ENCODE measurements around the gene OSBPL3.

The OSBPL3 gene

GRCh38 chr7:24828891-24829661 is 150.9 kb downstream of the OSBPL3 start:
- H2AFZ ChIP-seq (ENCODE audit: low read depth, low read length, severe bottlenecking) = no peak overlapping the region
- no peak overlapping the region for H3K4me3 ChIP-seq (ENCODE audit: insufficient read depth, low read length, poor library complexity, severe bottlenecking)
- H3K27me3 ChIP-seq (ENCODE audit: low read length) = no peaks in the 10 kb centered on the region
- H3F3A ChIP-seq (ENCODE audit: insufficient read depth) = peaks cover 37% of the 10 kb centered on the region
- H3K36me3 ChIP-seq (ENCODE audit: low read length) = peaks cover 16% of the 10 kb centered on the region
- no peaks in the 10 kb centered on the region for H3K9me2 ChIP-seq (replicated peaks; ENCODE audit: insufficient read depth, low read length)
- peak overlapping the region; percentile 26 for H3K4me2 ChIP-seq (ENCODE audit: low read depth, low read length, poor library complexity, severe bottlenecking)
- H3K9ac ChIP-seq (ENCODE audit: low read length) = peak overlapping the region; percentile 34
- no peaks in the 10 kb centered on the region for H4K20me1 ChIP-seq (ENCODE audit: low read depth, low read length)
- peaks cover 11% of the 10 kb centered on the region; the same call in 1 of the 2 replicates for H3K79me2 ChIP-seq (ENCODE audit: insufficient read depth, low read length)
- peak overlapping the region; percentile 71 for H3K27ac ChIP-seq (ENCODE audit: low read depth, low read length)
- H3K9me3 ChIP-seq (ENCODE audit: insufficient read depth, low read length) = no peaks in the 10 kb centered on the region
- no peak for TF ChIP-seq CTCF (IDR thresholded peaks at IDR 0.05; ENCODE audit: insufficient read depth, low read length, poor library complexity, severe bottlenecking)
- no peak for TF ChIP-seq EZH2phosphoT487 (conservative IDR thresholded peaks at IDR 0.05; ENCODE audit: low read length)

- peaks cover 16% of the 10 kb centered on the region for H3K36me3 ChIP-seq (ENCODE audit: low read length)
- H3K4me2 ChIP-seq (ENCODE audit: low read depth, low read length, poor library complexity, severe bottlenecking) = no peak overlapping the region
- H3K9ac ChIP-seq (ENCODE audit: low read length) = no peak overlapping the region
Measured at GRCh38 chr7:24827589-24827988, 152.4 kb downstream of the OSBPL3 start.

GRCh38 chr7:24827027-24827426 is 153.0 kb downstream of the OSBPL3 start:
- Histone ChIP-seq H3K27ac (ENCODE audit: low read depth, low read length) (no peak overlapping the region), H3K9ac (ENCODE audit: low read length) (no peak overlapping the region), H3K36me3 (ENCODE audit: low read length) (peaks cover 16% of the 10 kb centered on the region), H2AFZ (ENCODE audit: low read depth, low read length, severe bottlenecking) (no peak overlapping the region), H3K4me2 (ENCODE audit: low read depth, low read length, poor library complexity, severe bottlenecking) (no peak overlapping the region), H4K20me1 (ENCODE audit: low read depth, low read length) (no peaks in the 10 kb centered on the region), H3F3A (ENCODE audit: insufficient read depth) (peaks cover 48% of the 10 kb centered on the region), H3K9me3 (ENCODE audit: insufficient read depth, low read length) (no peaks in the 10 kb centered on the region), H3K79me2 (ENCODE audit: insufficient read depth, low read length) (no peaks in the 10 kb centered on the region), H3K4me3 (ENCODE audit: insufficient read depth, low read length, poor library complexity, severe bottlenecking) (no peak overlapping the region), H3K9me2 (replicated peaks; ENCODE audit: insufficient read depth, low read length) (no peaks in the 10 kb centered on the region), H3K27me3 (ENCODE audit: low read length) (no peaks in the 10 kb centered on the region)
- TF ChIP-seq CTCF (IDR thresholded peaks at IDR 0.05; ENCODE audit: insufficient read depth, low read length, poor library complexity, severe bottlenecking) (no peak), EZH2phosphoT487 (conservative IDR thresholded peaks at IDR 0.05; ENCODE audit: low read length) (no peak)

More at GRCh38 chr7:24827589-24827988, 152.4 kb downstream of the OSBPL3 start:
- 0 out of 2 replicates have a peak, but pooled peaks cover 2% of the 10 kb centered on the region for H3K79me2 ChIP-seq (ENCODE audit: insufficient read depth, low read length)
- no peaks in the 10 kb centered on the region for H4K20me1 ChIP-seq (ENCODE audit: low read depth, low read length)
- no peaks in the 10 kb centered on the region for H3K9me2 ChIP-seq (replicated peaks; ENCODE audit: insufficient read depth, low read length)
- peaks cover 44% of the 10 kb centered on the region for H3F3A ChIP-seq (ENCODE audit: insufficient read depth)
- no peaks in the 10 kb centered on the region for H3K27me3 ChIP-seq (ENCODE audit: low read length)
- H3K4me3 ChIP-seq (ENCODE audit: insufficient read depth, low read length, poor library complexity, severe bottlenecking) = no peak overlapping the region
- H3K9me3 ChIP-seq (ENCODE audit: insufficient read depth, low read length) = no peaks in the 10 kb centered on the region
- no peak for TF ChIP-seq EZH2phosphoT487 (conservative IDR thresholded peaks at IDR 0.05; ENCODE audit: low read length)
- no peak for TF ChIP-seq CTCF (IDR thresholded peaks at IDR 0.05; ENCODE audit: insufficient read depth, low read length, poor library complexity, severe bottlenecking)
- no peak overlapping the region for H2AFZ ChIP-seq (ENCODE audit: low read depth, low read length, severe bottlenecking)
- H3K27ac ChIP-seq (ENCODE audit: low read depth, low read length) = 0 out of 2 replicates have a peak overlapping the region, but pooled peaks have one; percentile 5
